Esophagus squamous epithelium (tissue), 4 donors: ENCODE results near the gene NDUFS2.

ENCODE experiments used
- POLR2A ChIP-seq, 4 donors: fragments of 450-650 bp; IDR thresholded peaks; one replicate each; pipeline ENCODE4 v1.6.1; 2017; ENCODE audit warnings: antibody characterized with exemption in 4 of 4, mild to moderate bottlenecking in 4 of 4, moderate library complexity in 3 of 4
- TF ChIP-seq, protein P1 (sequence below), 6 experiments: fragments of 450-650 bp in 4 of 6; fragments of 200-600 bp in 2 of 6; sonication (generic) in 2 of 6; IDR thresholded peaks; one replicate each; pipeline ENCODE4 v1.5.1; 2016 to 2019; ENCODE audit warnings: antibody characterized with exemption in 6 of 6, mild to moderate bottlenecking in 4 of 6, moderate library complexity in 4 of 6

DNA sequence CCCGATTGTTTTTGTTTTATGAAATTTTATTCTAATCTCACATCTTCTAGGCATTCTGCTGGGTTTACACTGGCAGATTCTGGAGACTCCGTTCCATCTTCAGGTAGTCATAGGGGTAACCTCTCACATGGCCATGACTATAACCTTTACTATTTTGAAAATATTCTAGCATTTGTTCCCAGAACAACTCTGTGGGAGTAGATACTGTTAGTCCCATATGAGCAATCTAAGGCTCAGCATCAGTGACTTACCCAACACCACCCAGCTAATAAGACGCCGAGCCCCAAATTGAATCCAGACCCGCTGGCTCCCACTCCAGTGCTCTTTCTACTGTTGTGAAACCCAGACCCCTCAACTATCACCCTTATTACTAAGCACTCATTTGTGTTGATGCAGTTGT is 13.1 kb upstream of the NDUFS2 start:
- TF ChIP-seq, protein P1, sequence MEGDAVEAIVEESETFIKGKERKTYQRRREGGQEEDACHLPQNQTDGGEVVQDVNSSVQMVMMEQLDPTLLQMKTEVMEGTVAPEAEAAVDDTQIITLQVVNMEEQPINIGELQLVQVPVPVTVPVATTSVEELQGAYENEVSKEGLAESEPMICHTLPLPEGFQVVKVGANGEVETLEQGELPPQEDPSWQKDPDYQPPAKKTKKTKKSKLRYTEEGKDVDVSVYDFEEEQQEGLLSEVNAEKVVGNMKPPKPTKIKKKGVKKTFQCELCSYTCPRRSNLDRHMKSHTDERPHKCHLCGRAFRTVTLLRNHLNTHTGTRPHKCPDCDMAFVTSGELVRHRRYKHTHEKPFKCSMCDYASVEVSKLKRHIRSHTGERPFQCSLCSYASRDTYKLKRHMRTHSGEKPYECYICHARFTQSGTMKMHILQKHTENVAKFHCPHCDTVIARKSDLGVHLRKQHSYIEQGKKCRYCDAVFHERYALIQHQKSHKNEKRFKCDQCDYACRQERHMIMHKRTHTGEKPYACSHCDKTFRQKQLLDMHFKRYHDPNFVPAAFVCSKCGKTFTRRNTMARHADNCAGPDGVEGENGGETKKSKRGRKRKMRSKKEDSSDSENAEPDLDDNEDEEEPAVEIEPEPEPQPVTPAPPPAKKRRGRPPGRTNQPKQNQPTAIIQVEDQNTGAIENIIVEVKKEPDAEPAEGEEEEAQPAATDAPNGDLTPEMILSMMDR (IDR thresholded peaks at IDR 0.05): no peak
- no peak for TF ChIP-seq POLR2A (IDR thresholded peaks at IDR 0.05)
